ENCODE data around the gene GDI2. TPM values are rescaled to one million over a fixed set of nuclear protein-coding genes. Genes with fewer than 3 reads are reported as not detected.
A peak's percentile ranks its signal among the peaks of the same experiment; 100 is the strongest.

GDI2 gene
- total and polyA plus RNA-seq, 2 of the 13 experiments (the other 11 are each of a cell fraction or from before 2014, with no cell fraction given): 153 to 477 TPM

GRCh38 chr10:5814110-5815107 is 1.2 kb upstream of the GDI2 start (continued):
- TF ChIP-seq SKIL (CRISPR knock-in tag; IDR thresholded peaks at IDR 0.05; ENCODE audit: borderline replicate concordance): no peak
- 0 out of 2 replicates have a peak, but pooled peaks have one; percentile 6 for TF ChIP-seq BRCA1 (CRISPR knock-in tag; IDR thresholded peaks at IDR 0.05)
- peak; percentile 15; the same call in 1 of the 2 replicates for TF ChIP-seq AHDC1 (CRISPR knock-in tag; IDR thresholded peaks at IDR 0.05; ENCODE audit: borderline replicate concordance)
- TF ChIP-seq MAZ (IDR thresholded peaks at IDR 0.05; ENCODE audit: borderline replicate concordance, low read depth, low read length): no peak
- no peak for TF ChIP-seq MAZ (CRISPR knock-in tag; IDR thresholded peaks at IDR 0.05; ENCODE audit: low read depth)
- peak; percentile 8; the same call in 1 of the 2 replicates for TF ChIP-seq MIER3 (CRISPR knock-in tag; IDR thresholded peaks at IDR 0.05; ENCODE audit: borderline replicate concordance)
- TF ChIP-seq ZNF556 (CRISPR knock-in tag; IDR thresholded peaks at IDR 0.05; ENCODE audit: borderline replicate concordance): no peak
- TF ChIP-seq PBX3 (CRISPR knock-in tag; IDR thresholded peaks at IDR 0.05; ENCODE audit: borderline replicate concordance): no peak
- no peak for TF ChIP-seq SRF (IDR thresholded peaks at IDR 0.05; ENCODE audit: low read depth, low read length)
- no peak for TF ChIP-seq CCDC6 (CRISPR knock-in tag; IDR thresholded peaks at IDR 0.05)
- TF ChIP-seq MYNN (CRISPR knock-in tag; IDR thresholded peaks at IDR 0.05; ENCODE audit: low read depth): no peak
- no peak for TF ChIP-seq ZNF432 (CRISPR knock-in tag; IDR thresholded peaks at IDR 0.05; ENCODE audit: borderline replicate concordance)
- TF ChIP-seq ZNF879 (CRISPR knock-in tag; IDR thresholded peaks at IDR 0.05): no peak
- peak; percentile 39; the same call in 1 of the 2 replicates for TF ChIP-seq RNF2 (conservative IDR thresholded peaks at IDR 0.05; ENCODE audit: low read depth)
- TF ChIP-seq NAIF1 (CRISPR knock-in tag; IDR thresholded peaks at IDR 0.05; ENCODE audit: borderline replicate concordance): 0 out of 2 replicates have a peak, but pooled peaks have one; percentile 20
- TF ChIP-seq NR2C2 (CRISPR knock-in tag; IDR thresholded peaks at IDR 0.05; ENCODE audit: borderline replicate concordance): 0 out of 2 replicates have a peak, but pooled peaks have one; percentile 4
- TF ChIP-seq ZNF619 (CRISPR knock-in tag; IDR thresholded peaks at IDR 0.05): no peak
